Measurements from ENCODE around the gene AKAP13.

- TF ChIP-seq, protein P1, sequence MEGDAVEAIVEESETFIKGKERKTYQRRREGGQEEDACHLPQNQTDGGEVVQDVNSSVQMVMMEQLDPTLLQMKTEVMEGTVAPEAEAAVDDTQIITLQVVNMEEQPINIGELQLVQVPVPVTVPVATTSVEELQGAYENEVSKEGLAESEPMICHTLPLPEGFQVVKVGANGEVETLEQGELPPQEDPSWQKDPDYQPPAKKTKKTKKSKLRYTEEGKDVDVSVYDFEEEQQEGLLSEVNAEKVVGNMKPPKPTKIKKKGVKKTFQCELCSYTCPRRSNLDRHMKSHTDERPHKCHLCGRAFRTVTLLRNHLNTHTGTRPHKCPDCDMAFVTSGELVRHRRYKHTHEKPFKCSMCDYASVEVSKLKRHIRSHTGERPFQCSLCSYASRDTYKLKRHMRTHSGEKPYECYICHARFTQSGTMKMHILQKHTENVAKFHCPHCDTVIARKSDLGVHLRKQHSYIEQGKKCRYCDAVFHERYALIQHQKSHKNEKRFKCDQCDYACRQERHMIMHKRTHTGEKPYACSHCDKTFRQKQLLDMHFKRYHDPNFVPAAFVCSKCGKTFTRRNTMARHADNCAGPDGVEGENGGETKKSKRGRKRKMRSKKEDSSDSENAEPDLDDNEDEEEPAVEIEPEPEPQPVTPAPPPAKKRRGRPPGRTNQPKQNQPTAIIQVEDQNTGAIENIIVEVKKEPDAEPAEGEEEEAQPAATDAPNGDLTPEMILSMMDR (IDR thresholded peaks at IDR 0.05; ENCODE audit: insufficient read depth, low read length, poor library complexity, severe bottlenecking), result no peak
- TF ChIP-seq EZH2phosphoT487 (conservative IDR thresholded peaks at IDR 0.05; ENCODE audit: low read length), result no peak
Observed at GRCh38 chr15:85661859-85662258, 281.5 kb downstream of the AKAP13 start.

Measured in SU-DHL-6 (cell line).